Tibial nerve (tissue), 4 donors: Measurements from ENCODE around the gene HOXC13. TPM values are rescaled to one million over a fixed set of nuclear protein-coding genes. Genes with fewer than 3 reads are reported as not detected.
A peak's percentile ranks its signal among the peaks of the same experiment; 100 is the strongest.

Experiments used
- DNase-seq, 2 donors: peaks; one replicate each; pipeline ENCODE4 v3.0.0-alpha.2; 2019; ENCODE audit warnings: low spot score in 2 of 2
- H3K27ac ChIP-seq, 4 donors: fragments of 200-600 bp; sonication (generic) in 3 of 4; one replicate each; pipeline ENCODE4 v1.5.1; 2017 to 2019; ENCODE audit warnings: mild to moderate bottlenecking in 1 of 4
- H3K27me3 ChIP-seq, 2 donors: fragments of 200-600 bp; sonication (generic) in 1 of 2; one replicate each; pipeline versions ENCODE4 v1.5.1 to v1.6.0; 2017 to 2019
- H3K36me3 ChIP-seq, 3 donors: fragments of 200-600 bp; sonication (generic); one replicate each; pipeline ENCODE4 v1.5.1; 2018 to 2019
- H3K4me1 ChIP-seq, 4 donors: fragments of 200-600 bp; sonication (generic) in 3 of 4; one replicate each; pipeline ENCODE4 v1.5.1; 2017 to 2019
- H3K4me3 ChIP-seq, 4 donors: fragments of 200-600 bp; sonication (generic) in 3 of 4; one replicate each; pipeline ENCODE4 v1.5.1; 2017 to 2019; ENCODE audit warnings: mild to moderate bottlenecking in 1 of 4, moderate library complexity in 1 of 4
- H3K9me3 ChIP-seq, 4 donors: fragments of 200-600 bp; sonication (generic) in 3 of 4; one replicate each; pipeline ENCODE4 v1.5.1; 2017 to 2019
- CTCF ChIP-seq, 5 experiments: fragments of 200-600 bp in 3 of 5; fragments of 450-650 bp in 2 of 5; sonication (generic) in 3 of 5; IDR thresholded peaks; one replicate each; pipeline ENCODE4 v1.5.1; 2016 to 2019; ENCODE audit warnings: antibody characterized with exemption in 5 of 5, mild to moderate bottlenecking in 3 of 5, moderate library complexity in 2 of 5
- EP300 ChIP-seq, 2 donors: sonication (generic); formaldehyde crosslinking; IDR thresholded peaks; one replicate each; pipeline ENCODE4 v1.6.1; 2017; ENCODE audit warnings: antibody characterized with exemption in 2 of 2, mild to moderate bottlenecking in 1 of 2
- POLR2A ChIP-seq, 2 donors: fragments of 450-650 bp; IDR thresholded peaks; one replicate each; pipeline ENCODE4 v1.6.1; 2017; ENCODE audit warnings: antibody characterized with exemption in 2 of 2, mild to moderate bottlenecking in 2 of 2, moderate library complexity in 2 of 2
- WGBS, 2 donors: methylation state at CpG; one replicate each; pipeline ENCODE4 v1.1.5; 2018; 5-methylcytosine and 5-hydroxymethylcytosine counted together
- total RNA-seq, 4 donors: library from RNA; depleted of rRNA; stranded (reverse); fragments of >200 nt; gene quantifications; one replicate each; pipeline ENCODE4 v1.1.0, GENCODE V29; 2016

Gene HOXC13
- total RNA-seq, 4 donors from 2014 or later = not detected

DNA sequence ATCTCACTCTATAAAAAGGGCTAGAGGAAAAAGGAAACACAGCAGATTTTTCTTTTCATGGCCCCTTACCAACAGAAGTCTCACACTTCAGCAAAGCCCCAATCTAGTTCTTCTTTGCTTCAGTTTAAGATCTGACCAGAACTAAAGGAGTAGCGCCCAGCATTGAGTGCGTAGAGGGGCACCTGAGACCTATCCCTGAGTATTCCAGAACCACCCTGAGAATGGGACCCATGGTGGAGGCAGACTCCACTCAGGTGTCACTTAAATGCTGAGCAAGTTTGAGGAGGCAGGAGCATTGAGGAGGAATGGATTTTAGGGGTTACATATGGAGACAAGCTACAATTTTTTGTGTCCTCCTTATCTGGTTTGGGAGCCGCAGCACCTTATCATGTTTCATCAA lies 32.5 kb downstream of the HOXC13 start:
- DNase-seq = no peak
- Histone ChIP-seq H3K27ac (no peak overlapping the region), H3K36me3 (no peaks in the 10 kb centered on the region), H3K9me3 (no peaks in the 10 kb centered on the region), H3K27me3 (peaks cover 0 to 100% of the 10 kb centered on the region in 2 donors), H3K4me3 (no peak overlapping the region), H3K4me1 (peaks cover 0 to 43% (median 21%) of the 10 kb centered on the region in 4 donors)
- TF ChIP-seq EP300 (IDR thresholded peaks at IDR 0.05) (no peak), POLR2A (IDR thresholded peaks at IDR 0.05) (no peak), CTCF (IDR thresholded peaks at IDR 0.05) (no peak)
- 86 to 92% methylated on average over 3 of the region's 3 CpGs for WGBS, 2 donors

DNA sequence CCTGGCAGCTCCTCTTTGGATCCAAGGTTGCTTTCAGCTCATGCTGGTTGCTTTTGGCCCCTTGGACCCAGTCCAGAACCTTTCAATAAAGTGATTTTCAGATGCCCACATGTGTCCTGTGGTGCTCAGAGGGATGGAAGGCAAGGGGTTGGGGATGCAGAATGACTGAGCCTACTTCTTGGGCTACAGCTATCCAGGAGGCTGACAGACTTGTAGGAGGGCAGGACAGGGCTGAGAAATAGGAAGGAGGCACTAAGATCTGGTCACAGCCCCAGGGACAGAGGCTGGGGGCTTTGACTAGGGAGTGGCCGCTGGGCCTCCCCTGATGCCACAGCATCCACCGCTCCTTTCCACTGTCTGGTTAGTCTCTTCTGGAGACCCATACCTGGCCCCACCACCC lies 33.1 kb downstream of the HOXC13 start:
- peaks cover 0 to 100% of the 10 kb centered on the region in 2 donors for H3K27me3 ChIP-seq
- TF ChIP-seq POLR2A (IDR thresholded peaks at IDR 0.05) = no peak
- no peak for TF ChIP-seq CTCF (IDR thresholded peaks at IDR 0.05)
- no peak for TF ChIP-seq EP300 (IDR thresholded peaks at IDR 0.05)
- H3K4me1 ChIP-seq = peaks cover 0 to 37% (median 21%) of the 10 kb centered on the region in 4 donors
- DNase-seq = no peak
- no peaks in the 10 kb centered on the region for H3K9me3 ChIP-seq
- H3K36me3 ChIP-seq = no peaks in the 10 kb centered on the region
- no peak overlapping the region for H3K4me3 ChIP-seq
- WGBS, 2 donors = 76 to 79% methylated on average over 2 of the region's 2 CpGs
- no peak overlapping the region for H3K27ac ChIP-seq

- peaks cover 0 to 35% (median 21%) of the 10 kb centered on the region in 4 donors for H3K4me1 ChIP-seq
- no peak overlapping the region for H3K4me3 ChIP-seq
- DNase-seq = no peak
- H3K9me3 ChIP-seq = no peaks in the 10 kb centered on the region
- WGBS, 2 donors = 60% methylated on average over 9 of the region's 9 CpGs
- peaks cover 0 to 99% of the 10 kb centered on the region in 2 donors for H3K27me3 ChIP-seq
- H3K36me3 ChIP-seq = no peaks in the 10 kb centered on the region
- no peak overlapping the region for H3K27ac ChIP-seq
- TF ChIP-seq EP300 (IDR thresholded peaks at IDR 0.05) = no peak
- TF ChIP-seq POLR2A (IDR thresholded peaks at IDR 0.05) = no peak
- TF ChIP-seq CTCF (IDR thresholded peaks at IDR 0.05) = no peak
Measured at GRCh38 chr12:53972152-53972702, 33.6 kb downstream of the HOXC13 start.

- TF ChIP-seq CTCF (IDR thresholded peaks at IDR 0.05) = no peak
- TF ChIP-seq POLR2A (IDR thresholded peaks at IDR 0.05) = no peak
- TF ChIP-seq EP300 (IDR thresholded peaks at IDR 0.05) = no peak
- 8 to 10% methylated on average over 21 of the region's 21 CpGs for WGBS, 2 donors
- DNase-seq = no peak
- peak within 1 kb of the TSS; percentile 25 to 49 (median 42) for H3K4me3 ChIP-seq
- peaks cover 0 to 35% (median 21%) of the 10 kb centered on the region in 4 donors for H3K4me1 ChIP-seq
- H3K27me3 ChIP-seq = peaks cover 0 to 99% of the 10 kb centered on the region in 2 donors
- peak within 1 kb of the TSS in 2 of 4 donors; percentile 4 to 18 for H3K27ac ChIP-seq
- H3K9me3 ChIP-seq = no peaks in the 10 kb centered on the region
- no peaks in the 10 kb centered on the region for H3K36me3 ChIP-seq
Measured at GRCh38 chr12:53972722-53973235, 34.1 kb downstream of the HOXC13 start, which contains the start of gene HOXC11. Gene HOXC11, plus strand, starts transcription at chr12:53973126. Its CDS starts 116 bp downstream, at chr12:53973242.

GRCh38 chr12:53973236-53974042 lies 34.8 kb downstream of the HOXC13 start:
- peak in 1 of 2 donors; percentile 36 for TF ChIP-seq EP300 (IDR thresholded peaks at IDR 0.05)
- no peak for TF ChIP-seq CTCF (IDR thresholded peaks at IDR 0.05)
- TF ChIP-seq POLR2A (IDR thresholded peaks at IDR 0.05) = no peak
- WGBS, 2 donors = 2 to 4% methylated on average over 44 to 69 of the region's 71 CpGs
- H3K27ac ChIP-seq = peak overlapping the region in 2 of 4 donors; percentile 4 to 18

More at GRCh38 chr12:53973236-53974042, 34.8 kb downstream of the HOXC13 start:
- H3K4me1 ChIP-seq = peaks cover 0 to 40% (median 21%) of the 10 kb centered on the region in 4 donors
- no peaks in the 10 kb centered on the region for H3K36me3 ChIP-seq
- DNase-seq = no peak
- peaks cover 0 to 99% of the 10 kb centered on the region in 2 donors for H3K27me3 ChIP-seq
- H3K4me3 ChIP-seq = peak overlapping the region; percentile 25 to 49 (median 42)
- no peaks in the 10 kb centered on the region for H3K9me3 ChIP-seq
